Neuron (in vitro differentiated cells): Measurements from ENCODE around the gene ZW10.
"Not testable (repeated sequence)": the region's sequence is repeated elsewhere in the genome, so short reads cannot be mapped to it uniquely, and the experiment has no call there.

Experiments used
- H2AFZ ChIP-seq: one replicate; pipeline ENCODE4 v1.6.1; 2013; ENCODE audit warnings: low read depth, mild to moderate bottlenecking, inconsistent platforms, low read length, moderate library complexity
- H3K27me3 ChIP-seq: one replicate; pipeline ENCODE4 v1.6.1; 2013; ENCODE audit warnings: low read length; ENCODE audit not compliant: insufficient read depth
- H3K36me3 ChIP-seq: one replicate; pipeline ENCODE4 v1.6.1; 2013; ENCODE audit warnings: low read length; ENCODE audit not compliant: insufficient read depth
- H3K4me1 ChIP-seq: one replicate; pipeline ENCODE4 v1.6.1; 2013; ENCODE audit warnings: low read length; ENCODE audit not compliant: insufficient read depth
- H3K4me3 ChIP-seq: 2 replicates; pipeline ENCODE4 v1.5.1; 2013; ENCODE audit warnings: mild to moderate bottlenecking, low read length, moderate library complexity
- H3K9me3 ChIP-seq: one replicate; pipeline ENCODE4 v1.6.1; 2013; ENCODE audit warnings: low read length

Gene ZW10

GRCh38 chr11:113773416-113774173 lies at the start of gene ZW10:
ZW10 (minus strand) TSS chr11:113773692; CDS start chr11:113773666, 26 bp downstream.
- Histone ChIP-seq H3K4me1 (peaks cover 14% of the 10 kb centered on the region), H3K4me3 (peak within 1 kb of the TSS; percentile 78), H2AFZ (peak within 1 kb of the TSS; percentile 71), H3K36me3 (peaks cover 18% of the 10 kb centered on the region), H3K9me3 (no peaks in the 10 kb centered on the region), H3K27me3 (no peaks in the 10 kb centered on the region)

- H3K4me1 ChIP-seq, result peaks cover 17% of the 10 kb centered on the region
- H3K36me3 ChIP-seq, result peaks cover 46% of the 10 kb centered on the region
- H3K4me3 ChIP-seq, result no peak overlapping the region
- no peaks in the 10 kb centered on the region for H3K9me3 ChIP-seq
- H2AFZ ChIP-seq, result no peak overlapping the region
- H3K27me3 ChIP-seq, result no peaks in the 10 kb centered on the region
Observed at GRCh38 chr11:113818426-113818825, 44.9 kb upstream of the ZW10 start.

- Histone ChIP-seq H3K4me1 (peaks cover 22% of the 10 kb centered on the region), H2AFZ (no peak overlapping the region), H3K4me3 (no peak overlapping the region), H3K9me3 (no peaks in the 10 kb centered on the region), H3K36me3 (peaks cover 38% of the 10 kb centered on the region), H3K27me3 (no peaks in the 10 kb centered on the region)
Observed at GRCh38 chr11:113817626-113818025, 44.1 kb upstream of the ZW10 start.

- H3K4me3 ChIP-seq, result no peak overlapping the region
- H3K36me3 ChIP-seq, result peaks cover 35% of the 10 kb centered on the region
- H3K9me3 ChIP-seq, result no peaks in the 10 kb centered on the region
- H3K27me3 ChIP-seq, result no peaks in the 10 kb centered on the region
- H2AFZ ChIP-seq, result no peak overlapping the region
- peaks cover 22% of the 10 kb centered on the region for H3K4me1 ChIP-seq
Observed at GRCh38 chr11:113817162-113817561, 43.7 kb upstream of the ZW10 start.

- Histone ChIP-seq H3K27me3 (no peaks in the 10 kb centered on the region), H2AFZ (no peak overlapping the region), H3K4me1 (peaks cover 22% of the 10 kb centered on the region), H3K4me3 (no peak overlapping the region), H3K9me3 (no peaks in the 10 kb centered on the region), H3K36me3 (peaks cover 28% of the 10 kb centered on the region)
Observed at GRCh38 chr11:113814181-113814580, 40.7 kb upstream of the ZW10 start.

- no peaks in the 10 kb centered on the region for H3K9me3 ChIP-seq
- no peak overlapping the region for H3K4me3 ChIP-seq
- H2AFZ ChIP-seq, result no peak overlapping the region
- peaks cover 57% of the 10 kb centered on the region for H3K36me3 ChIP-seq
- peaks cover 10% of the 10 kb centered on the region for H3K4me1 ChIP-seq
- no peaks in the 10 kb centered on the region for H3K27me3 ChIP-seq
Observed at GRCh38 chr11:113808931-113809330, 35.4 kb upstream of the ZW10 start.

GRCh38 chr11:113806406-113806805 lies 32.9 kb upstream of the ZW10 start:
- H3K4me3 ChIP-seq, result no peak overlapping the region
- no peaks in the 10 kb centered on the region for H3K27me3 ChIP-seq
- no peaks in the 10 kb centered on the region for H3K9me3 ChIP-seq
- H3K4me1 ChIP-seq, result no peaks in the 10 kb centered on the region
- no peak overlapping the region for H2AFZ ChIP-seq
- peaks cover 79% of the 10 kb centered on the region for H3K36me3 ChIP-seq

GRCh38 chr11:113805640-113806039 lies 32.1 kb upstream of the ZW10 start:
- H2AFZ ChIP-seq, result no peak overlapping the region
- peaks cover 78% of the 10 kb centered on the region for H3K36me3 ChIP-seq
- no peaks in the 10 kb centered on the region for H3K4me1 ChIP-seq
- no peak overlapping the region for H3K4me3 ChIP-seq
- no peaks in the 10 kb centered on the region for H3K27me3 ChIP-seq
- no peaks in the 10 kb centered on the region for H3K9me3 ChIP-seq

GRCh38 chr11:113802621-113803020 lies 29.1 kb upstream of the ZW10 start:
- Histone ChIP-seq H2AFZ (no peak overlapping the region), H3K36me3 (peaks cover 79% of the 10 kb centered on the region), H3K9me3 (no peaks in the 10 kb centered on the region), H3K27me3 (no peaks in the 10 kb centered on the region), H3K4me3 (no peak overlapping the region), H3K4me1 (no peaks in the 10 kb centered on the region)

- H3K4me1 ChIP-seq, result no peaks in the 10 kb centered on the region
- H3K4me3 ChIP-seq, result no peak overlapping the region
- no peaks in the 10 kb centered on the region for H3K9me3 ChIP-seq
- H3K36me3 ChIP-seq, result peaks cover 29% of the 10 kb centered on the region
- no peaks in the 10 kb centered on the region for H3K27me3 ChIP-seq
- H2AFZ ChIP-seq, result no peak overlapping the region
Observed at GRCh38 chr11:113796663-113797259, 23.3 kb upstream of the ZW10 start.

- H3K9me3 ChIP-seq, result no peaks in the 10 kb centered on the region
- no peak overlapping the region for H2AFZ ChIP-seq
- no peaks in the 10 kb centered on the region for H3K27me3 ChIP-seq
- no peaks in the 10 kb centered on the region for H3K4me1 ChIP-seq
- no peak overlapping the region for H3K4me3 ChIP-seq
- no peaks in the 10 kb centered on the region for H3K36me3 ChIP-seq
Observed at GRCh38 chr11:113789675-113790320, 16.3 kb upstream of the ZW10 start.

GRCh38 chr11:113789016-113789415 lies 15.5 kb upstream of the ZW10 start:
- not testable (repeated sequence) for H2AFZ ChIP-seq, H3K36me3 ChIP-seq, H3K4me1 ChIP-seq, H3K27me3 ChIP-seq, H3K4me3 ChIP-seq, H3K9me3 ChIP-seq

GRCh38 chr11:113782134-113782533 lies 8.6 kb upstream of the ZW10 start:
- H2AFZ ChIP-seq, result no peak overlapping the region
- H3K9me3 ChIP-seq, result no peaks in the 10 kb centered on the region
- H3K36me3 ChIP-seq, result no peaks in the 10 kb centered on the region
- no peak overlapping the region for H3K4me3 ChIP-seq
- no peaks in the 10 kb centered on the region for H3K27me3 ChIP-seq
- peaks cover 6% of the 10 kb centered on the region for H3K4me1 ChIP-seq
